SK-N-DZ (cell line): Measurements from ENCODE around the gene TRAF7.

Experiments used
- DNase-seq: peaks from one replicate; pipeline ENCODE4 v3.0.0-alpha.2; 2015; ENCODE audit warnings: low spot score

The TRAF7 gene

GRCh38 chr16:2165861-2166260 is 10.3 kb downstream of the TRAF7 start:
- DNase-seq, result no peak

GRCh38 chr16:2166263-2167067 is 10.9 kb downstream of the TRAF7 start:
- DNase-seq, result no peak

- DNase-seq, result no peak
Measured at GRCh38 chr16:2167068-2167638, 11.6 kb downstream of the TRAF7 start.

GRCh38 chr16:2170080-2170479 is 14.5 kb downstream of the TRAF7 start:
- DNase-seq, result no peak

GRCh38 chr16:2170587-2171435 is 15.2 kb downstream of the TRAF7 start:
- DNase-seq, result no peak

GRCh38 chr16:2171601-2172178 is 16.1 kb downstream of the TRAF7 start:
- DNase-seq, result no peak

GRCh38 chr16:2172688-2173335 is 17.2 kb downstream of the TRAF7 start:
- DNase-seq, result no peak

- DNase-seq, result no peak
Measured at GRCh38 chr16:2173366-2173765, 17.8 kb downstream of the TRAF7 start.

- no peak for DNase-seq
Measured at GRCh38 chr16:2173916-2174315, 18.3 kb downstream of the TRAF7 start.

GRCh38 chr16:2174396-2175131 is 19.0 kb downstream of the TRAF7 start:
- DNase-seq, result no peak

GRCh38 chr16:2175454-2175853 is 19.9 kb downstream of the TRAF7 start:
- DNase-seq, result no peak

GRCh38 chr16:2176047-2176446 is 20.5 kb downstream of the TRAF7 start:
- DNase-seq, result no peak

GRCh38 chr16:2177101-2177500 is 21.5 kb downstream of the TRAF7 start:
- DNase-seq, result no peak

GRCh38 chr16:2177561-2177960 is 22.0 kb downstream of the TRAF7 start:
- DNase-seq, result no peak

- DNase-seq, result no peak
Measured at GRCh38 chr16:2178321-2179106, 22.9 kb downstream of the TRAF7 start.

GRCh38 chr16:2179107-2179501 is 23.5 kb downstream of the TRAF7 start:
- no peak for DNase-seq

- no peak for DNase-seq
Measured at GRCh38 chr16:2179576-2179975, 24.0 kb downstream of the TRAF7 start.

GRCh38 chr16:2180461-2180860 is 24.9 kb downstream of the TRAF7 start:
- DNase-seq, result no peak

- no peak for DNase-seq
Measured at GRCh38 chr16:2180962-2181923, 25.7 kb downstream of the TRAF7 start.
